Measurements from ENCODE around the gene CORIN. TPM values are rescaled to one million over a fixed set of nuclear protein-coding genes. Genes with fewer than 3 reads are reported as not detected.
"Not testable (repeated sequence)": the region's sequence is repeated elsewhere in the genome, so short reads cannot be mapped to it uniquely, and the experiment has no call there.

The CORIN gene
- total RNA-seq, 1 donor from 2014 or later: 0.20 TPM

GRCh38 chr4:47774079-47774478 is 63.8 kb downstream of the CORIN start:
- no peak for DNase-seq (ENCODE audit: low spot score)

GRCh38 chr4:47771020-47771419 is 66.8 kb downstream of the CORIN start:
- DNase-seq (ENCODE audit: low spot score) (no peak), ATAC-seq (no peak)

More at GRCh38 chr4:47774079-47774478, 63.8 kb downstream of the CORIN start:
- ATAC-seq: no peak

- not testable (repeated sequence) for ATAC-seq; DNase-seq (ENCODE audit: low spot score)
Measured at GRCh38 chr4:47767956-47768355, 69.9 kb downstream of the CORIN start.

- ATAC-seq (no peak), DNase-seq (ENCODE audit: low spot score) (no peak)
Measured at GRCh38 chr4:47763279-47763678, 74.6 kb downstream of the CORIN start.

GRCh38 chr4:47762376-47763266 is 75.2 kb downstream of the CORIN start:
- peak; percentile 79 for ATAC-seq

GRCh38 chr4:47753316-47753715 is 84.6 kb downstream of the CORIN start:
- not testable (repeated sequence) for ATAC-seq; DNase-seq (ENCODE audit: low spot score)

More at GRCh38 chr4:47762376-47763266, 75.2 kb downstream of the CORIN start:
- no peak for DNase-seq (ENCODE audit: low spot score)

- DNase-seq (ENCODE audit: low spot score): no peak
- no peak for ATAC-seq
Measured at GRCh38 chr4:47752214-47752613, 85.7 kb downstream of the CORIN start.

GRCh38 chr4:47750788-47751187 is 87.1 kb downstream of the CORIN start:
- DNase-seq (ENCODE audit: low spot score) (no peak), ATAC-seq (no peak)

GRCh38 chr4:47749858-47750257 is 88.0 kb downstream of the CORIN start:
- DNase-seq (ENCODE audit: low spot score) (no peak), ATAC-seq (no peak)

- no peak for DNase-seq (ENCODE audit: low spot score)
- no peak for ATAC-seq
Measured at GRCh38 chr4:47749060-47749459, 88.8 kb downstream of the CORIN start.

- no peak for DNase-seq (ENCODE audit: low spot score)
- ATAC-seq: no peak
Measured at GRCh38 chr4:47747846-47748494, 89.9 kb downstream of the CORIN start.

- no peak for ATAC-seq
- DNase-seq (ENCODE audit: low spot score): no peak
Measured at GRCh38 chr4:47747211-47747610, 90.7 kb downstream of the CORIN start.

GRCh38 chr4:47746122-47746521 is 91.7 kb downstream of the CORIN start:
- DNase-seq (ENCODE audit: low spot score) (no peak), ATAC-seq (no peak)

GRCh38 chr4:47744843-47745382 is 93.0 kb downstream of the CORIN start:
- ATAC-seq (no peak), DNase-seq (ENCODE audit: low spot score) (no peak)

GRCh38 chr4:47744253-47744652 is 93.6 kb downstream of the CORIN start:
- peak; percentile 73 for ATAC-seq

GRCh38 chr4:47741200-47741599 is 96.7 kb downstream of the CORIN start:
- no peak for DNase-seq (ENCODE audit: low spot score)
- ATAC-seq: no peak

More at GRCh38 chr4:47744253-47744652, 93.6 kb downstream of the CORIN start:
- no peak for DNase-seq (ENCODE audit: low spot score)

- DNase-seq (ENCODE audit: low spot score): no peak
- ATAC-seq: no peak
Measured at GRCh38 chr4:47737326-47737725, 100.5 kb downstream of the CORIN start.

- no peak for ATAC-seq
- DNase-seq (ENCODE audit: low spot score): no peak
Measured at GRCh38 chr4:47736555-47736954, 101.3 kb downstream of the CORIN start.

- DNase-seq (ENCODE audit: low spot score) (no peak), ATAC-seq (no peak)
Measured at GRCh38 chr4:47736146-47736545, 101.7 kb downstream of the CORIN start.

- ATAC-seq (no peak), DNase-seq (ENCODE audit: low spot score) (no peak)
Measured at GRCh38 chr4:47733302-47734175, 104.3 kb downstream of the CORIN start.

- no peak for DNase-seq (ENCODE audit: low spot score)
- ATAC-seq: no peak
Measured at GRCh38 chr4:47731182-47731581, 106.7 kb downstream of the CORIN start.
